GM23248 (cell line): Measurements from ENCODE around the gene PKD1. TPM values are rescaled to one million over a fixed set of nuclear protein-coding genes. Genes with fewer than 3 reads are reported as not detected.

ENCODE experiments used
- DNase-seq: peaks from one replicate; pipeline ENCODE4 v3.0.0-alpha.2; 2015
- H2AFZ ChIP-seq: fragments of 200-600 bp; sonication (generic); 2 replicates; pipeline ENCODE4 v1.6.1; 2016; ENCODE audit warnings: antibody characterized with exemption
- H3F3A ChIP-seq: fragments of 200-600 bp; sonication (generic); 2 replicates; pipeline ENCODE4 v1.6.1; 2016; ENCODE audit warnings: mild to moderate bottlenecking, antibody characterized with exemption, mixed run types; ENCODE audit not compliant: insufficient read depth
- H3K27ac ChIP-seq: fragments of 200-600 bp; sonication (generic); 2 replicates; pipeline ENCODE4 v1.5.1; 2016; ENCODE audit warnings: mild to moderate bottlenecking
- H3K27me3 ChIP-seq: fragments of 200-600 bp; sonication (generic); replicated peaks from 2 replicates; pipeline ENCODE4 v1.6.1; 2016; ENCODE audit warnings: mild to moderate bottlenecking; ENCODE audit not compliant: insufficient read depth
- H3K36me3 ChIP-seq: fragments of 200-600 bp; sonication (generic); 2 replicates; pipeline ENCODE4 v1.6.1; 2016; ENCODE audit warnings: low read depth, mild to moderate bottlenecking
- H3K4me1 ChIP-seq: fragments of 200-600 bp; sonication (generic); 2 replicates; pipeline ENCODE4 v1.6.1; 2016; ENCODE audit warnings: mild to moderate bottlenecking; ENCODE audit not compliant: insufficient read depth
- H3K4me2 ChIP-seq: fragments of 200-600 bp; sonication (generic); one replicate; pipeline ENCODE4 v1.6.1; 2016; ENCODE audit warnings: mild to moderate bottlenecking; ENCODE audit not compliant: unreplicated experiment
- H3K4me3 ChIP-seq: fragments of 200-600 bp; sonication (generic); 2 replicates; pipeline ENCODE4 v1.5.1; 2016; ENCODE audit warnings: mild to moderate bottlenecking
- H3K79me2 ChIP-seq: fragments of 200-600 bp; sonication (generic); 2 replicates; pipeline ENCODE4 v1.6.1; 2016; ENCODE audit warnings: mild to moderate bottlenecking; ENCODE audit not compliant: insufficient read depth
- H3K9ac ChIP-seq: fragments of 200-600 bp; sonication (generic); 2 replicates; pipeline ENCODE4 v1.6.1; 2016; ENCODE audit warnings: mild to moderate bottlenecking
- H3K9me2 ChIP-seq: fragments of 200-600 bp; sonication (generic); 2 replicates; pipeline ENCODE4 v1.6.1; 2016; ENCODE audit warnings: mixed run types, mild to moderate bottlenecking, moderate library complexity; ENCODE audit not compliant: insufficient read depth
- H3K9me3 ChIP-seq: fragments of 200-600 bp; sonication (generic); one replicate; pipeline ENCODE4 v1.6.1; 2017; ENCODE audit warnings: low read depth
- H4K20me1 ChIP-seq: fragments of 200-600 bp; sonication (generic); 2 replicates; pipeline ENCODE4 v1.6.0; 2016; ENCODE audit not compliant: insufficient read depth
- EZH2 ChIP-seq: fragments of 200-600 bp; sonication (generic); IDR thresholded peaks from 2 replicates; pipeline ENCODE4 v1.6.1; 2018; ENCODE audit warnings: antibody characterized with exemption, mild to moderate bottlenecking; ENCODE audit not compliant: insufficient read depth, poor library complexity, severe bottlenecking
- EZH2phosphoT487 ChIP-seq: fragments of 200-600 bp; sonication (generic); IDR thresholded peaks from 2 replicates; pipeline ENCODE4 v1.6.1; 2018; ENCODE audit warnings: antibody characterized with exemption, moderate library complexity, mild to moderate bottlenecking, low read depth; ENCODE audit not compliant: insufficient read depth
- WGBS, 2 experiments: methylation state at CpG; one replicate each; pipeline ENCODE4 v1.1.6; 2015 to 2017; ENCODE audit warnings: low lambda C conversion rate in 2 of 2, low coverage in 1 of 2; ENCODE audit errors: missing lambda C conversion rate in 2 of 2; 5-methylcytosine and 5-hydroxymethylcytosine counted together
- in situ Hi-C: fragments of 300-500 bp; cut with MboI; formaldehyde crosslinking; loops from 2 replicates; pipeline ENCODE4 v1.15.0; 2020
- polyA plus RNA-seq: library from polyadenylated mRNA; unstranded; fragments of >200 nt; fragmentation: Nextera tagmentation; extraction: Ambion mirVana; gene quantifications from 2 replicates; pipeline ENCODE4 v1.2.1, GENCODE V29; 2016
- total RNA-seq: library from RNA; depleted of rRNA; stranded (reverse); fragments of >200 nt; shearing (Covaris generic); gene quantifications from 2 replicates; pipeline ENCODE4 v1.2.3, GENCODE V29; 2014

The PKD1 gene
- total and polyA plus RNA-seq, 2 experiments from 2014 or later, result 48.4 to 201 TPM

- WGBS, 2 experiments, result 1 to 2% methylated on average over 42 to 73 of the region's 81 CpGs
- TF ChIP-seq EZH2phosphoT487, result no peak
- Histone ChIP-seq H3K27ac (no peak within 1 kb of the TSS), H3K9ac (peak within 1 kb of the TSS; percentile 72), H3K4me2 (peak within 1 kb of the TSS; percentile 99), H3K36me3 (no peaks in the 10 kb centered on the region), H3K9me3 (no peaks in the 10 kb centered on the region), H3K79me2 (peaks cover 29% of the 10 kb centered on the region), H4K20me1 (no peaks in the 10 kb centered on the region), H3K27me3 (no peaks in the 10 kb centered on the region), H3K4me3 (peak within 1 kb of the TSS; percentile 83), H3K4me1 (no peaks in the 10 kb centered on the region), H3K9me2 (no peaks in the 10 kb centered on the region), H2AFZ (peak within 1 kb of the TSS; percentile 85), H3F3A (no peaks in the 10 kb centered on the region)
- DNase-seq, result peak; percentile 98
- in situ Hi-C loops, result no loop called here
These were observed 88.2 kb downstream of the PKD1 start, which contains the start of the genes NTHL1 and TSC2 for GRCh38 chr16:2047330-2048115. Gene NTHL1 (minus strand): TSS chr16:2047834. CDS start chr16:2047823, 11 bp downstream. Gene TSC2 (plus strand): TSS chr16:2047985. CDS start chr16:2048616, 631 bp downstream.

GRCh38 chr16:2046893-2047329, 88.8 kb downstream of the PKD1 start:
- no peak for TF ChIP-seq EZH2
- no peak for TF ChIP-seq EZH2phosphoT487
- Histone ChIP-seq H3K27me3 (no peaks in the 10 kb centered on the region), H4K20me1 (no peaks in the 10 kb centered on the region), H3K79me2 (peaks cover 29% of the 10 kb centered on the region), H3K9me2 (no peaks in the 10 kb centered on the region), H3F3A (no peaks in the 10 kb centered on the region), H2AFZ (peak overlapping the region; percentile 85), H3K9me3 (no peaks in the 10 kb centered on the region), H3K4me1 (no peaks in the 10 kb centered on the region), H3K9ac (peak overlapping the region; percentile 72), H3K36me3 (no peaks in the 10 kb centered on the region), H3K4me3 (peak overlapping the region; percentile 83), H3K27ac (no peak overlapping the region), H3K4me2 (peak overlapping the region; percentile 86)
- 37 to 39% methylated on average over 8 of the region's 8 CpGs for WGBS, 2 experiments
- DNase-seq, result no peak
- in situ Hi-C loops, result no loop called here

- Histone ChIP-seq H3K27ac (no peak overlapping the region), H4K20me1 (no peaks in the 10 kb centered on the region), H3K9me2 (no peaks in the 10 kb centered on the region), H3K4me3 (peak overlapping the region; percentile 83; the same call in 1 of the 2 replicates), H3K9ac (no peak overlapping the region), H3K36me3 (no peaks in the 10 kb centered on the region), H3K9me3 (no peaks in the 10 kb centered on the region), H3K4me2 (peak overlapping the region; percentile 86), H3F3A (no peaks in the 10 kb centered on the region), H3K27me3 (no peaks in the 10 kb centered on the region), H3K79me2 (peaks cover 29% of the 10 kb centered on the region), H2AFZ (peak overlapping the region; percentile 85; the same call in 1 of the 2 replicates), H3K4me1 (no peaks in the 10 kb centered on the region)
- in situ Hi-C loops, result no loop called here
- TF ChIP-seq EZH2, result no peak
- no peak for TF ChIP-seq EZH2phosphoT487
- no peak for DNase-seq
- WGBS, 2 experiments, result 88 to 89% methylated on average over 20 to 21 of the region's 21 CpGs
These were observed 89.5 kb downstream of the PKD1 start for GRCh38 chr16:2045965-2046892.

- H4K20me1 ChIP-seq, result no peaks in the 10 kb centered on the region
- no peak overlapping the region for H3K4me3 ChIP-seq
- H3K27me3 ChIP-seq, result no peaks in the 10 kb centered on the region
- peaks cover 18% of the 10 kb centered on the region for H3K79me2 ChIP-seq
- no peaks in the 10 kb centered on the region for H3F3A ChIP-seq
- no peaks in the 10 kb centered on the region for H3K9me3 ChIP-seq
- no peaks in the 10 kb centered on the region for H3K9me2 ChIP-seq
- no peaks in the 10 kb centered on the region for H3K36me3 ChIP-seq
- H3K27ac ChIP-seq, result no peak overlapping the region
- TF ChIP-seq EZH2phosphoT487, result no peak
- TF ChIP-seq EZH2, result no peak
- no peak overlapping the region for H2AFZ ChIP-seq
- peaks cover 3% of the 10 kb centered on the region; the same call in 1 of the 2 replicates for H3K4me1 ChIP-seq
- in situ Hi-C loops, result no loop called here
- H3K4me2 ChIP-seq, result no peak overlapping the region
- H3K9ac ChIP-seq, result no peak overlapping the region
- 95 to 99% methylated on average over 16 to 22 of the region's 22 CpGs for WGBS, 2 experiments
- no peak for DNase-seq
These were observed 91.2 kb downstream of the PKD1 start for GRCh38 chr16:2044541-2044940.
